Retina (tissue), 1 donor: ENCODE results near the gene MN1.

ENCODE experiments used
- DNase-seq: peaks from one replicate; pipeline ENCODE4 v3.0.0-alpha.2; 2016

Gene MN1

DNA sequence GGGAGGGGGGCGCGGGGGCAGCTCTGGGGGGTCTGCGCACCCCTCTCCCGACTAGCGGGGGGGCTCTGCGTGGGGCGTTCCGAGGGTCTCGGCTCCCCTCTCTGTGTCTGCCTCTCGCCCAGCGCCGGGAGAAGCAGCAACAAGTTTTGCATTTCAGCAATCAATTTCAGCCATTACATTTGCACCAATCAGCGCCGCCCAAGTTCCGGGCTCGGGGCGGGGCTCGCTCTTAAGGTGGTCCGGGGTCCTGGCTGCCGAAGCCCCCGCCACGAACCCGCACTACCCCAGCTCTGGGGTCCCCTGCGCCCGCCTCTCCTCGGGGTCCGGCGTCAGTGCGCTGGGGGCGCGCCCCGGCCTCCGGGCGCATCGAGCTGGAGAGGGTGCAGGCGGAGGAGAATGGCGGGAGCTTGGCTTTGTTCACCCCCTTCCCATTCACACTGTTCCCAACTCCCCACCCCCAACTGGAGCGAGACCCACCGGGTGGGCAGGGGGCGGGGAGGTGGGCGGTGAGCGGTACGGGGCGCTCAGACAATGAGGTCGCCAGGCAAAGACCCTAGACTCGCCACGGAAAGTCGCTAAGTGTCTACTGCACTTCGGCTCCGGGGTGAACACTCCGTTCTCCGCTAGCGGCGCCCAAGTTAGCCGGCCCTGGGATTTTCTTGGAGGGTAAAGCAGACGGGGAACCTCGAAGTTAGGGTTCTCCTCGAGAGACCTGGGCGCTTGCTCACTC lies at the start of gene MN1:
Gene MN1 (minus strand): TSS at position 141 of the 730 bp plus-strand sequence. CDS start 1,213 bp downstream, outside the sequence.
- DNase-seq: peak; percentile 95

GRCh38 chr22:27850000-27850521 lies 48.5 kb upstream of the MN1 start:
- no peak for DNase-seq

DNA sequence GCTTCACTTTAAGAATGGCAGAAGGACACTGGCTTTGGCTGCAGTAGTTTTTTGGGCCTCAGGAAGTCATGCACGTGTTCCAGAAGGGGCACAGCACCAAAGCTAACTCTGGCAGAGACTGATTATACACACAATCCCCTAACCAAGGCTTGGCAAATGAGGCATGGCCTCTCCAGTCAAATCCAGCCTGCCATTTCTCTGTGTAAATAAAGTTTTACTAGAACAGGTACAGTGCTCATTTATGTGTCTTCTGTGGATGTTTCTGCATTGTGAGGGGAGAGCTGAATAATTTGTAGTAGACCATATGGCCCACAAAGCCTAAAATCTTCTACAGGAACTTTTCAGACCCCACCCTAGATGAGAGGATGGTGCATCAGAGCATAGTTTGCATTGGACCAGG lies 46.4 kb upstream of the MN1 start:
- DNase-seq: no peak

DNA sequence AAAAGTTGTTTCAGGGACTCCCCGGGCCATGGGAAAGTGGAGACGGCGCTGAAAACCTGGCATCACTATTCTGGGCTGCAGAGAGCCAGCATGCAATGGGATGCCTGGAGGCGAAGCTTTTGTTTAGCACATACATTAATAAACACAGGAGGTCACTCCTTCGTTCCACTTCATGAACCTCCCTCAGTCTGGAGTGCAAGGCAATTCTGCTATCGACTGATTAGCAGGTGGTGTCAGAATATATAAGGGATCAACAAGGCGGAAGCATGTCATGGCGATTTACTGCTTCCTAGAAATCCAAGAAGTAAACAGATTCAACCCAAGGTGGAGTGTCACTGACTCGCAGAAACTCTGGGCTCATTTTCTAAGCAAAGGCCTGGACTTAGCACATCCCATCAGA lies 45.4 kb upstream of the MN1 start:
- DNase-seq: no peak

- no peak for DNase-seq
Measured at GRCh38 chr22:27846248-27846757, 44.7 kb upstream of the MN1 start.

DNA sequence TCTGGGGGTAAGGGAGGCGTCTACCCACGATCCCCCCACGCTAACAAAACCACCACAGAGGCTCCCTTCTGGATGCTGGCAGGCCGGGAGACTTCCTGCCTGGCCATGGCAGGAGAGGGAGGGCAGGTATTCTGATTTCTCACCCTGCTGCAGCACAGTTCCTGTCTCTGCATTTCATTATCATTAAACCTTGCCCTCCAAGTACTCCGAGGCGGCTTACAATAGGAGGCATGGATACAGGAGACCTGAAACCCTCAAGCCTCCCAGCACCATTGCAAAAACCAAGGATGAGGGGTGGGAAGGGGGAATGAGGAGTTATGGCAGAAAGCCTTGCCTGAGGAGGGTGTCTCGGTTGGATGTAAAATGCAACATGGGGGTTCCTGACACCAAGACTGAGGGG lies 44.1 kb upstream of the MN1 start:
- no peak for DNase-seq

DNA sequence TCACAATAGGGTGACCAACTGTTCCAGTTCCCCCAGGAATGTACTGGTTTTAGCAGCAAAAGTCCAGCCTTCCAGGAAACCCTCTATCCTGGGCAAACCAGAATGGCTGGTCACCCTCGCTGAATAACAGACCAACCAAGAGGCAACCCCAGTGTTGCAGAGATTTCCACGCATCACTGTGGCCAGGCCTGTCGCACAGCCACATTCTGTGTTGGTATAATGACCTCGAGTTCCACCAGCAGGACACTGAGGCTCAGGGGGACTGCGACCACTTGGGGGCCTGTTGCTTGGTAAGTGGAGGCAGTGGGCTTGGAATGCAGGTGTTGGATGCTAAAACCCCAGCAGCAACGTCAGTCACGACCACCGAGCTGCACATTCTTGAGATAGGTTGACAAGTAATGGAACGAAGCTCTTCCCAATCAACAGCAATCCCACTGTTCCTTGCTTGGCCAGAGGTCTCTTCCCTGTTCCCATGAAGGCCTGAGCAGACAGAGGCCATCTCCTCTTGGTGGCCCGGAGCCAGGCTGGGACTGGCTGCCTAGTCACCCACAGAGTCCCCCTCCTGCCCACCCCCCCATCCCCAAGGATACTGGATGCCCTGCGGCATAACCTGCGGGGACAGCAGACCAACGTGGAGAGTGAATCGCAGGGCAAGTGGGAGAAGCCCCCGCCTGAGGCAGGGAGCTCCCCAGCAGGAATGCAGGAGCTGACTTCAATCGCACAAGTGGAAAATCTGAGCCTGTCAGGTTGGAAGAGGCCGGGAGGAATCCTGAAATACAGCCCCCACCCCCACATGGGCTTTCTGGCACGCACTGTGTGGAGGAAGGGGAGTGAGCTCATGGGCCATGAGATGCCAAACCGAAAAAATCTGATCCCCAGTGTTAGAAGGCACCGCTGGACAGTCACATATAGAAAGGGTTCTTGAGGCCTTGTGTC lies 43.4 kb upstream of the MN1 start:
- DNase-seq: no peak

DNA sequence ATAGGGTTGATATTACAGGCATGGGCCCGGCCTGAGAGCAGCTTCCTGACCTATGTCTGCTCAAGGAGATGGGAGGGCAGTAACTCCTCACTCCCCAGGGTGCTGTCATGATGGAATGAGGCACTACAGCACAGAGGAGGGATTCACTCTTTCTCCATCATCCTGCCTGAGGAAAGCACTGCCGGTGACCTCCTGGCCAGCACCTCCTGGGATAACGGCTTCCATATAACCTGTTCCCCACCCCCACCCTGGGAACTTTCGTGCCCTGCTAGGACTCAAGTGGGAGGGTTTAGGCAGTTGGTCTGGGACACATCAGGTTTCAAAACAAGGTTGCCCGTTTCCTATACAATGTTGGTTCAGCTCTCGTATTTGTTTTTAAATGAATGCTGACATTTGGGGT lies 42.7 kb upstream of the MN1 start:
- no peak for DNase-seq

DNA sequence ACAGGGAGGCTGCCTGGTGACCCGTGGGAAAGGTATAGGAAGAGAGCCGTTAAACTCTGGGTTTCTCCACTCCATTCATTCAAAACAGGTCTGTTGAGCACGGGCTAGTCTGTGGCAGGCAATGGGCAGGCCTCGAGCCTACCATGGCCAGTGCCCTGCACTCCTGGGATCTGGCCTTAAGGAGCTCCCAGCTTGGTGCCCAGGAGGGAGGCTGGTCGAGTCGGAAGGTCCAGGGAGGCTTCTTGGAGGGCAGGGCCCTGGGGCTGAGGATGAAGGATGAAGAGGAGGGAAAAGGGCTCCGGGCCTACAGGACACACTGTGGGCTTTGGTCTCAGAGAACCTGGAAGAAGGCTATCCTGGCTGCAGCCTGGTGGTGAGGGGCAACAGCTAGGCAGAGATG lies 41.9 kb upstream of the MN1 start:
- no peak for DNase-seq

GRCh38 chr22:27842669-27843431 lies 41.3 kb upstream of the MN1 start:
- no peak for DNase-seq

DNA sequence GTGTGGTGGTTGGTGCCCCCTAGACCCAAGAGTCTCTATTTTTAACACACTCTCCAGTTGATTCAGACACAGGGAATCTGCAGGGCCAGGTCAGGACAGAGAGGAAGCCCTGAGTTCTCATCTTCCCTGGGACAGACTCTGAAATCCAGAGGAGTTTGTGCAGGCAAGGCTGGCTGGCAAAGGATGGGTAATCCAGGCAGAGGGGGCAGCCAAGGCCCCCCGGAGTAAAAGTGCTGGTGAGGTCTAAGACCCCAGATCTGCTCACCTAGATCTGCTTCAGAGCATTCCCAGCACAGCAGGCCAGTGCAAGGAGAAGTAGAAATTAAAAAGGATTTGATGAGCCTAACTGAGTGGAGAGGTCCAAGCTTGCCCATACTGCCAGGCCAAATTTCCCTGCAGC lies 40.6 kb upstream of the MN1 start:
- DNase-seq: no peak

- no peak for DNase-seq
Measured at GRCh38 chr22:27840436-27840835, 38.9 kb upstream of the MN1 start.

- DNase-seq: no peak
Measured at GRCh38 chr22:27839057-27839660, 37.6 kb upstream of the MN1 start.

- DNase-seq: no peak
Measured at GRCh38 chr22:27836181-27836580, 34.6 kb upstream of the MN1 start.

DNA sequence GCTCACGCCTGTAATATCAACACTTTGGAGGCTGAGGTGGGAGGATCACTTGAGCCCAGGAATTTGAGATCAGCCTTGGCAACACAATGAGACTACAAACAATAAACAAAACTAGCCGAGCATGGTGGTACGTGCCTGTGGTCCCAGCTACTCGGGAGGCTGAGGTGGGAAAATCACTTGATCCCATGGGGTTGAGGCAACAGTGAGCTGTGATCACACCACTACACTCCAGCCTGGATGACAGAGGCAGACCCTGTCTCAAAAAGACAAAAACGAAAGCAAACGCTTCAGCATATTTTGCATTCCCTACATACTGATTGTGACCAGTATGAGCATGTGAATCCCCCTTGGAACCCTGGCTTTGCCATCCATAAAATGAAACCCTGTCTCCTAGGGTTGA lies 33.9 kb upstream of the MN1 start:
- no peak for DNase-seq

DNA sequence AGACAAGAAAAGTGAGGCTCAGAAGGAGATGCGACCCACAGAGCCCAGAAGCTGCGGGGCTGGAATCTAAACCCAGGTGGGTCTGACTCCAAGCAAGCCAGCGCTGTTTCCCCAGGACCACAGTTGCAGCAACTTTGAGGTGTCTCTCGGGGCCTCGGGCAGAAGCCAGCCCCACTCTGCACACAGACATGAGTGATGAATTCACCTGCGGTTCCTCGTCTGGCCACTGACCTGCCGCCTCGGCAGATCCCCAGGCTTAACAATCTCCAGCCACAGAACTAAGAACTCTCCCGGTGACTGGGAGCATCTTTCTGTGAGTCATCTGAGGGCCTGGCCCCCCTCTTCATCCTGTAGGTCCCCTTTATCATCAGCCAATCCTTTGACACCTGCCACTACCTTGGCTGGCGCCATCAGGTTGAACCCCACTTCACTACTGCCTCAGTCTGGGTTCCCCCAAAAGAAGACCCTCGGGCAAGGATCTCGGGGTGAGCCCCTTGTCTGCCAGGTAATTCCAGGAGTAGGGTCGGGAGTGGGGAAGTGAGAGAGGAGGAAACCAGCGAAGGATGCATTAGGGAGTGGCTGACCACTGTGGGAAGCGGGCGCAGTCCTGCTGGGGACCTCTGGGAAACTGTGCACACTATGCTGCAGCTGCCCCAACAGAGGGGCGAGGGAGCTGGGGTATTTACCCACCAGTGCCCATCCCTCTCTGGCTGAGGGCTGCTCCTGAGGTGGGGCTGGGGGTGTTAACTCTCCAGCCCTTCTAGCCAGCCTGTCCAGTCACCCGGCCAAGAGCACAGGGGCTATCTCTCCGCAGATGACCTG lies 33.0 kb upstream of the MN1 start:
- no peak for DNase-seq

GRCh38 chr22:27833803-27834202 lies 32.2 kb upstream of the MN1 start:
- no peak for DNase-seq

DNA sequence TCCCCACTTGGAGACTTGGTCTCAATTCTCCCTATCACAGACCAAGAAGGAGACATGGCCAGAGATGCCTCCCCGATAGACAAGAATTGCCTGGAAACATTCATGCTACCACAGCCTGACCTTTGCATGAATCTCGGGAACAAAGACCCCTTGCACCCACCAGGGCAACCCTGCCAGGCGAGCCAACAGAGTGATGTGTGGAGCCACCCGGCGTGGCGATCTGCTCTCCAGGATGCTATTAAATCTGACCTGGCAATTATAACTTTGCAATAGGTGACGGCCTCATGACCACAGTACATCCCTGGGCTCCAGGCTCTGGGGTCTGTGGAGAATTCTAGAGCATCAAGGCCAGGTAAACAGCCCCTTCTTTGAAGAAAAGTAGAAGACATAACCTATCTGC lies 31.1 kb upstream of the MN1 start:
- DNase-seq: no peak

DNA sequence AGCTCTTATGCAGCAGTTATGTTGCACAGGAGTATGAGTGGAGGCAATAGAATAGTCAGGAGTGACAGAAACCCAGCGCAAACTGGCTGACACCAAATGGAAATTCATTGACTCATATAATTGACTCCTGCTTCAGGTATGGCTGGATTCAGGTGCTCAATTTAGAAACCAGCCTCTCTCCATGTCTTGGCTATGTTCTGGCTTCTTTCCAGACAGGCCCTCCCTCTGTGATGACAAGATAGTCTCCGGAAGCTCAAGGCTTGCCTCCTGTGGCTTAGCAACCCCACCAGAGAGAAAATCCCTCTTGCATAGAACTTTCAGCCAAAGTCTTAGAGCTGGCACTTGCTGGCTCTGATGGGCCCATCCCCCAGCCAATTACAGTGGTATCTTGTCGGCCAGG lies 28.1 kb upstream of the MN1 start:
- DNase-seq: no peak

DNA sequence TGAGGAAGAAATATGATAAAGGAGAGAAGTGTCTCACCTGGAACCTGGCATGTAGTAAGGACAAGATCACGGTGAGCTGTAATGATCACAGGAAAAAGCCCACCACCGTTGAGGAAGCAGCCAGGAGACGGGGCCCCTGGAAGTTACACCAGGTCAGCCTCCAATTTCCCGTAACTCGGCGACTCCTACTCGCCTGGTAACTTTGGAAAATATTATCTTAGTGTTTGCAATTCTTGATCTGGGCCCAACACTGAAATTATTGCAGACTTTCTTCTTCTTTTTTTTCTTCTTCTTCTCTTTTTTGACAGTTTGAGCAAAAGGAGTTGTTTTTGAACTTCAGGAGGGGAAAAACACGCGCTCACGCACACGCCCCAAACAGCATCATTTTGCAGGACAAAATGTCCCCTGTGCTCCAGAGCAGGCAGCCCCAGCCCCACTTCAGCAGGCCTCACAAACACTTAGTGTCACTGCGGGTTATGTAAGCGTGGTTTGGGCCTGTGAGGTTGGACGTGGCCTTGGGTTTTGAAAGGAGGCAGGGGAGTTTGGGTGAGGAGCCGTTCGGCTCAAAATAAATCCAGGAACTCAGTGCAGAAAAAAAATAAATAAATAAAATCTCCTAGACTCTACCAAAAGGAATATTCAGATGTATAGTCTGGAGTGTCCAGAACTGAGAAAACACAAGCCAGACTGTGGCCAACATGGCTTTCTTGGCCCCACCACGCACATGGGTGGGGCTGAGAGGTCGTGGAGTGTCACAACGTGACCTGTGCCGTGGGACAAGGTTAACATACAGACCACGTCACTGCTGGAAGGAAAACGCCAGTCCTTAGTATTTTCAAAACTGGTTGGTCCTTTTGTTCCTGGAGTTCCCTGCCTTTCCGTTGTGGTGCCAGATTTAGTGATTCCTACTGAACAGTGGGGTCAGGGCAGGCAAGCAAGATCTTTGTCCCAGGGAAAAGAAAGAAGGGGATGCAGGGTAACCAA lies 26.3 kb upstream of the MN1 start:
- DNase-seq: no peak
